ENCODE measurements around the gene SPINT1. TPM values are rescaled to one million over a fixed set of nuclear protein-coding genes. Genes with fewer than 3 reads are reported as not detected.

SPINT1 gene
- total and polyA plus RNA-seq, 7 donors: 0.03 to 0.54 (median 0.19) TPM

DNA sequence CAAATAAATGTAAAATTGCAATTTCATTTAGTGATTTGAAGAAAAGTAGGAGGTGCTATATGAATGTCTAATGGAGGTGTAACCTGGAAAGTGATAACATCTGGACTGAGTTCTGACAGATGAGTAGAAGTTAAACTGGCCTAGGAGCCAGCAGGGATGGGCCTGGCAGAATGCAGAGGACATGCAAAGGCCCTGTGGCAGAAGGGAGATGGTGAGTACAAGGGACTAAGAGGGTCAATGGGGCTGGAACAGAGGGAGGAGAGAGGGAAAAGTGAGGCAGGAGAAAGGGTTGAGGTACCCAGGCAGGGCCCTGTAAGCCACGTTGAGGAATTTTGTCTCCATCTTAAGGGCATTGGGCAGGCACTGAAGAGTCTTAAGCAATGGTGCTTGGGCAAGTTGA is 12.0 kb upstream of the SPINT1 start:
- no peak for ATAC-seq
- 65 to 87% (median 75%) methylated on average over 1 of the region's 1 CpG for whole genome bisulfite sequencing, 3 donors
- intact Hi-C loops (cut with DNase I): no loop called here

DNA sequence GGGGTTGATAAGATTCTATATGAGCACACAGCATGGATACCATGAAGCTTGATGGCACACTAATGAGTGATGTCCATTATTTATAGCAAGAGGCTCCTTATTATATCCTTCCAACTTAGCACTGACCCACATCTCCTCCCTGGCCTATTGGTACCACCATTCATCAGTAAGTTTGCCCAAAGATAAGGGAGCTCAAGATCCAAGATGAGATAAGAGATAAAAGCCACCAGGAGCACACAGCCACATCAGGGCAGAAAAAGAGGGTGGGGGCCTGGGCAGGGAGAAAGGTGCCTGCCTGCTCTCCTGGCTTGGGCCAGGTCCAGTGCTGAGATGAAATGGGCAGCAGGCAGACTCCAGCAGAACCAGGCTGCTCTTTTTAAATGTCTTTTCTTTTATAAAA is 10.9 kb upstream of the SPINT1 start:
- H3K4me1 ChIP-seq: no peaks in the 10 kb centered on the region
- peaks cover 0 to 1% (median 0%) of the 10 kb centered on the region in 3 donors for H3K27me3 ChIP-seq (ENCODE audit: insufficient read depth in 3 of 3, low read length in 2 of 3)
- intact Hi-C loops (cut with DNase I): no loop called here
- TF ChIP-seq, protein P1, sequence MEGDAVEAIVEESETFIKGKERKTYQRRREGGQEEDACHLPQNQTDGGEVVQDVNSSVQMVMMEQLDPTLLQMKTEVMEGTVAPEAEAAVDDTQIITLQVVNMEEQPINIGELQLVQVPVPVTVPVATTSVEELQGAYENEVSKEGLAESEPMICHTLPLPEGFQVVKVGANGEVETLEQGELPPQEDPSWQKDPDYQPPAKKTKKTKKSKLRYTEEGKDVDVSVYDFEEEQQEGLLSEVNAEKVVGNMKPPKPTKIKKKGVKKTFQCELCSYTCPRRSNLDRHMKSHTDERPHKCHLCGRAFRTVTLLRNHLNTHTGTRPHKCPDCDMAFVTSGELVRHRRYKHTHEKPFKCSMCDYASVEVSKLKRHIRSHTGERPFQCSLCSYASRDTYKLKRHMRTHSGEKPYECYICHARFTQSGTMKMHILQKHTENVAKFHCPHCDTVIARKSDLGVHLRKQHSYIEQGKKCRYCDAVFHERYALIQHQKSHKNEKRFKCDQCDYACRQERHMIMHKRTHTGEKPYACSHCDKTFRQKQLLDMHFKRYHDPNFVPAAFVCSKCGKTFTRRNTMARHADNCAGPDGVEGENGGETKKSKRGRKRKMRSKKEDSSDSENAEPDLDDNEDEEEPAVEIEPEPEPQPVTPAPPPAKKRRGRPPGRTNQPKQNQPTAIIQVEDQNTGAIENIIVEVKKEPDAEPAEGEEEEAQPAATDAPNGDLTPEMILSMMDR (IDR thresholded peaks at IDR 0.05): no peak
- H3K27ac ChIP-seq: no peak overlapping the region
- H3K4me3 ChIP-seq: no peak overlapping the region
- no peaks in the 10 kb centered on the region for H3K9me3 ChIP-seq
- peak in 1 of 2 donors; percentile 13 for DNase-seq
- ATAC-seq: no peak
- no peaks in the 10 kb centered on the region for H3K36me3 ChIP-seq (ENCODE audit: insufficient read depth in 1 of 2, low read depth in 1 of 2)

More for the DNA sequence above, 12.0 kb upstream of the SPINT1 start:
- H3K27me3 ChIP-seq (ENCODE audit: insufficient read depth in 3 of 3, low read length in 2 of 3): peaks cover 0 to 1% (median 0%) of the 10 kb centered on the region in 3 donors
- H3K4me3 ChIP-seq: no peak overlapping the region
- no peaks in the 10 kb centered on the region for H3K9me3 ChIP-seq
- H3K36me3 ChIP-seq (ENCODE audit: insufficient read depth in 1 of 2, low read depth in 1 of 2): no peaks in the 10 kb centered on the region
- no peaks in the 10 kb centered on the region for H3K4me1 ChIP-seq
- H3K27ac ChIP-seq: no peak overlapping the region
- TF ChIP-seq, protein P1 (IDR thresholded peaks at IDR 0.05): no peak
- DNase-seq: peak in 1 of 2 donors; percentile 6

DNA sequence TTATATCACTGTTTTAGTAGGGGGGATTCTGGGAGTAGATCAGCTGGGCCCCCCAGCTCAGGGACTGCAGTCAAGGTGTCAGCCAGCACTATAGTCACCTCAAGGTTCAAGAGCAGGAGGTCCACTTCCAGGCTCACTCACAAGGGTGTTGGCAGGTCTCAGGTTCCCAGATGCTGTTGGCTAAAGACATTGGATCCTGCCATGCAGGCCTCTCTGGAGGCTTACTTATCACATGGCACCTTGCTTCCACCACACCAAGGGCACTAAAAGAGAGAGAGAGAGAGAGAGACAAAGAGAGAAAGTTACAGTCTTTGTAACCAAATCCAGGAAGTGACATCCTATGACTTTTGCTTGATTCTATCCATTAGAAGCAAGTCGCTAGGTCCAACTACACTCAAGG is 7.8 kb upstream of the SPINT1 start:
- Histone ChIP-seq H3K4me1 (no peaks in the 10 kb centered on the region), H3K27ac (no peak overlapping the region), H3K27me3 (ENCODE audit: insufficient read depth in 3 of 3, low read length in 2 of 3) (no peaks in the 10 kb centered on the region), H3K4me3 (no peak overlapping the region), H3K36me3 (ENCODE audit: insufficient read depth in 1 of 2, low read depth in 1 of 2) (no peaks in the 10 kb centered on the region), H3K9me3 (no peaks in the 10 kb centered on the region)
- peak in 1 of 2 donors; percentile 6 for DNase-seq
- peak in 1 of 4 donors; percentile 30 for ATAC-seq
- TF ChIP-seq, protein P1 (IDR thresholded peaks at IDR 0.05): no peak
- 92 to 97% (median 96%) methylated on average over 1 of the region's 1 CpG for WGBS, 3 donors
- intact Hi-C loops (cut with DNase I): no loop called here

DNA sequence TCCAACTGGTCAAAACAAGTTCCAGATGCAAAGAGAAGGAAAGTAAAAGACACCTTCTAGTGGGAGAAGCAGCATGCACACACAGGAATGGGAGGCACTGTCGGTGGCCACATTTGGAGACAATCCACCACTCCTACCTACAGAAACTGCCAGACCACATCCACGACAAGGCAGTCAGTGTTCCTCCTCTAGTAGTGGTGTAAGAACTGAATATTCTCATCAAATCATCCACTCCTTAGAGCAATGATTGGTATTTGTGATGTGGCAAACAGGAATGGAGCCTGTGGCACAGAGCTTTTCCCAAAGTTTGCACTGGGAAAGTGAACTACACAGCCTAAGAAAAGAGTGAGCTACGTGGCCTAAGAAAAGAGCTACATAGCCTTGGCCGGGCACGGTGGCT is 5.1 kb upstream of the SPINT1 start:
- Histone ChIP-seq H3K36me3 (ENCODE audit: insufficient read depth in 1 of 2, low read depth in 1 of 2) (no peaks in the 10 kb centered on the region), H3K4me3 (no peak overlapping the region), H3K4me1 (no peaks in the 10 kb centered on the region), H3K27me3 (ENCODE audit: insufficient read depth in 3 of 3, low read length in 2 of 3) (peaks cover 0 to 19% (median 11%) of the 10 kb centered on the region in 3 donors), H3K9me3 (no peaks in the 10 kb centered on the region), H3K27ac (no peak overlapping the region)
- TF ChIP-seq, protein P1 (IDR thresholded peaks at IDR 0.05): no peak
- no peak for ATAC-seq
- 75 to 83% (median 81%) methylated on average over 5 of the region's 5 CpGs for WGBS, 3 donors
- intact Hi-C loops (cut with DNase I): no loop called here
- peak in 1 of 2 donors; percentile 15 for DNase-seq

DNA sequence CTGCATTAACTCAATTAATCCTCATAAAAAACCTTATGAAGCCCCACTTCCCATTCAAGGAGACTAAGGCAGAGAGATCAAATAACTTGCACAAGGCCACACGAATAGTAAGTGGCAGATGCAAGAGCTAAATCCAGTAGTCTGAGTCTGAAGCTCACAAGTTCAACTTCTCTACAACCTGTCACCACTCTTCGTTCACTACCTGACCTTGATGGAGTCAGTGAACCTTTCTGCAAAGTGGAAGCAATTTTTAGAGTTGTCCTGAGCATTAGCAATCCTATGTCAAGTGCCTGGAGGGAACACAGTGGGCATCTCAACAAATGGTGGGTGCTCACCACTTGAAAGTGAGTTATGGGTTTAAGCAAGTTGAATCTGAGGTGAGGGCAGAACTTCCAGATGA is 2.1 kb upstream of the SPINT1 start:
- Histone ChIP-seq H3K4me3 (no peak overlapping the region), H3K4me1 (peaks cover 8% of the 10 kb centered on the region), H3K9me3 (no peaks in the 10 kb centered on the region), H3K36me3 (ENCODE audit: insufficient read depth in 1 of 2, low read depth in 1 of 2) (no peaks in the 10 kb centered on the region), H3K27me3 (ENCODE audit: insufficient read depth in 3 of 3, low read length in 2 of 3) (peaks cover 0 to 49% (median 22%) of the 10 kb centered on the region in 3 donors), H3K27ac (no peak overlapping the region)
- intact Hi-C loops (cut with DNase I): loop anchor here (10.0 kb wide), 1 partner anchor 57 kb away; no protein-coding TSS in a partner anchor
- 63 to 76% (median 68%) methylated on average over 2 of the region's 2 CpGs for WGBS, 3 donors
- TF ChIP-seq, protein P1 (IDR thresholded peaks at IDR 0.05): no peak
- DNase-seq: no peak
- ATAC-seq: no peak

Measured in psoas muscle (tissue), 8 donors.